Ovary (tissue), 3 donors: ENCODE results near the gene AANAT.

Experiments
- CTCF ChIP-seq, 3 donors: fragments of 450-650 bp in 2 of 3; fragments of 200-600 bp in 1 of 3; IDR thresholded peaks; one replicate each; pipeline versions ENCODE4 v1.5.1 to v1.8.0; 2016 to 2022; ENCODE audit warnings: antibody characterized with exemption in 3 of 3, mild to moderate bottlenecking in 1 of 3
- POLR2A ChIP-seq: fragments of 450-650 bp; IDR thresholded peaks from one replicate; pipeline ENCODE4 v1.6.1; 2017; ENCODE audit warnings: antibody characterized with exemption, mild to moderate bottlenecking, moderate library complexity
- donor health status: DM: no; HTN: no; CAD: no.

- TF ChIP-seq CTCF (IDR thresholded peaks at IDR 0.05) = no peak
- TF ChIP-seq POLR2A = no peak
These were observed 20.2 kb downstream of the AANAT start for GRCh38 chr17:76487451-76488192.
